KMS-11 (cell line): Measurements from ENCODE around the gene RNF151.

Experiments used
- H2AFZ ChIP-seq: fragments of 200-600 bp; sonication (generic); 2 replicates; pipeline ENCODE4 v1.6.1; 2016; ENCODE audit warnings: antibody characterized with exemption, mixed run types, low read depth
- H3K27ac ChIP-seq: fragments of 200-600 bp; sonication (generic); 2 replicates; pipeline ENCODE4 v1.6.1; 2016; ENCODE audit warnings: mild to moderate bottlenecking, mixed run types
- H3K27me3 ChIP-seq: fragments of 200-600 bp; sonication (generic); 2 replicates; pipeline ENCODE4 v1.6.1; 2017; ENCODE audit warnings: mild to moderate bottlenecking, low read depth, mixed run types, moderate library complexity; ENCODE audit not compliant: insufficient read depth
- H3K36me3 ChIP-seq: fragments of 200-600 bp; sonication (generic); 2 replicates; pipeline ENCODE4 v1.6.1; 2017; ENCODE audit warnings: mild to moderate bottlenecking, mixed run types; ENCODE audit not compliant: insufficient read depth
- H3K4me1 ChIP-seq: fragments of 200-600 bp; sonication (generic); 2 replicates; pipeline ENCODE4 v1.6.1; 2016; ENCODE audit warnings: mild to moderate bottlenecking, low read depth, mixed run types; ENCODE audit not compliant: poor library complexity, severe bottlenecking
- H3K4me2 ChIP-seq: fragments of 200-600 bp; sonication (generic); 2 replicates; pipeline ENCODE4 v1.7.0; 2016; ENCODE audit warnings: mild to moderate bottlenecking, mixed run types
- H3K4me3 ChIP-seq: fragments of 200-600 bp; sonication (generic); IDR thresholded peaks from 2 replicates; pipeline ENCODE4 v1.6.1; 2017; ENCODE audit warnings: low read depth, low read length, mixed read lengths; ENCODE audit not compliant: insufficient read depth
- H3K79me2 ChIP-seq: fragments of 200-600 bp; sonication (generic); 2 replicates; pipeline ENCODE4 v1.6.1; 2016; ENCODE audit warnings: low read depth, mixed run types; ENCODE audit not compliant: insufficient read depth
- H3K9ac ChIP-seq: fragments of 200-600 bp; sonication (generic); 2 replicates; pipeline ENCODE4 v1.6.1; 2016; ENCODE audit warnings: mild to moderate bottlenecking, mixed run types
- H4K20me1 ChIP-seq: fragments of 200-600 bp; sonication (generic); 2 replicates; pipeline ENCODE4 v1.6.1; 2016; ENCODE audit warnings: mild to moderate bottlenecking, mixed run types; ENCODE audit not compliant: insufficient read depth
- TF ChIP-seq, protein P1 (sequence below): fragments of 200-600 bp; sonication (generic); conservative IDR thresholded peaks from 2 replicates; pipeline ENCODE4 v1.6.1; 2017; ENCODE audit warnings: low read depth, mild to moderate bottlenecking, antibody characterized with exemption, low read length, moderate library complexity, mixed read lengths

The RNF151 gene

DNA sequence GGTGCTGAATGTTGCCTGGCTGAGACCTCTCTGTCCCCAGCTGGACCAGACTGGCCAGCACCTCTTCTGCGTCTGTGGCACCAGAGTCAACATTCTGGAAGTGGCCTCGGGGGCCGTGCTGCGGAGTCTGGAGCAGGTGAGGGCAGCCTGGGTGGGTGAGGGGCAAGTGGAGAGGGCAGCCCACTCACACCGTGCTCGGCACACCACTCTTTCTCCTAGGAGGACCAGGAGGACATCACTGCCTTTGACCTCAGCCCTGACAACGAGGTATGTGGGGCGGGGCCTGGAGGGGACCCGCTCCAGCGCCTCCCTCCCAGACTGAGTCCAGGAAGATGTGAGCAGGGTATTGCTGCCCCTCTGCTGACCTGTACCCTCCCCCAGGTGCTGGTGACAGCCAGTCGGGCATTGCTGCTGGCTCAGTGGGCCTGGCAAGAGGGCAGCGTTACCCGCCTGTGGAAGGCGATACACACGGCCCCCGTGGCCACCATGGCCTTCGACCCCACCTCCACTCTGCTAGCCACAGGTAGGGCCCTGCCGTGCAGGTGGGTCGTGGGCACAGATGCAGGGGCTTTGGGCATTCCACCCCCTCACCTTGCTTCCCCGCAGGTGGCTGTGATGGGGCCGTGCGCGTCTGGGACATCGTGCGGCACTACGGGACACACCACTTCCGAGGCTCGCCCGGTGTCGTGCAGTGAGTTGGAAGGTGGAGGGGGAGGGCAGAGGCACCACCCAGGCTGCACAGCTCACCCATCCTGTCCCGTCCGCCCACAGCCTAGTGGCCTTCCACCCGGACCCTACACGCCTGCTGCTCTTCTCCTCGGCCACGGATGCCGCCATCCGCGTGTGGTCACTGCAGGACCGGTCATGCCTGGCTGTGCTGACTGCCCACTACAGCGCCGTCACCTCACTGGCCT is 7.8 kb downstream of the RNF151 start:
- Histone ChIP-seq H3K4me1 (peaks cover 10% of the 10 kb centered on the region), H3K27me3 (no peaks in the 10 kb centered on the region), H2AFZ (no peak overlapping the region), H4K20me1 (no peaks in the 10 kb centered on the region), H3K27ac (no peak overlapping the region), H3K36me3 (no peaks in the 10 kb centered on the region; the same call in 1 of the 2 replicates), H3K9ac (no peak overlapping the region), H3K4me3 (no peak overlapping the region), H3K4me2 (no peak overlapping the region; the same call in 1 of the 2 replicates), H3K79me2 (peaks cover 20% of the 10 kb centered on the region)
- TF ChIP-seq, protein P1, sequence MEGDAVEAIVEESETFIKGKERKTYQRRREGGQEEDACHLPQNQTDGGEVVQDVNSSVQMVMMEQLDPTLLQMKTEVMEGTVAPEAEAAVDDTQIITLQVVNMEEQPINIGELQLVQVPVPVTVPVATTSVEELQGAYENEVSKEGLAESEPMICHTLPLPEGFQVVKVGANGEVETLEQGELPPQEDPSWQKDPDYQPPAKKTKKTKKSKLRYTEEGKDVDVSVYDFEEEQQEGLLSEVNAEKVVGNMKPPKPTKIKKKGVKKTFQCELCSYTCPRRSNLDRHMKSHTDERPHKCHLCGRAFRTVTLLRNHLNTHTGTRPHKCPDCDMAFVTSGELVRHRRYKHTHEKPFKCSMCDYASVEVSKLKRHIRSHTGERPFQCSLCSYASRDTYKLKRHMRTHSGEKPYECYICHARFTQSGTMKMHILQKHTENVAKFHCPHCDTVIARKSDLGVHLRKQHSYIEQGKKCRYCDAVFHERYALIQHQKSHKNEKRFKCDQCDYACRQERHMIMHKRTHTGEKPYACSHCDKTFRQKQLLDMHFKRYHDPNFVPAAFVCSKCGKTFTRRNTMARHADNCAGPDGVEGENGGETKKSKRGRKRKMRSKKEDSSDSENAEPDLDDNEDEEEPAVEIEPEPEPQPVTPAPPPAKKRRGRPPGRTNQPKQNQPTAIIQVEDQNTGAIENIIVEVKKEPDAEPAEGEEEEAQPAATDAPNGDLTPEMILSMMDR: no peak

DNA sequence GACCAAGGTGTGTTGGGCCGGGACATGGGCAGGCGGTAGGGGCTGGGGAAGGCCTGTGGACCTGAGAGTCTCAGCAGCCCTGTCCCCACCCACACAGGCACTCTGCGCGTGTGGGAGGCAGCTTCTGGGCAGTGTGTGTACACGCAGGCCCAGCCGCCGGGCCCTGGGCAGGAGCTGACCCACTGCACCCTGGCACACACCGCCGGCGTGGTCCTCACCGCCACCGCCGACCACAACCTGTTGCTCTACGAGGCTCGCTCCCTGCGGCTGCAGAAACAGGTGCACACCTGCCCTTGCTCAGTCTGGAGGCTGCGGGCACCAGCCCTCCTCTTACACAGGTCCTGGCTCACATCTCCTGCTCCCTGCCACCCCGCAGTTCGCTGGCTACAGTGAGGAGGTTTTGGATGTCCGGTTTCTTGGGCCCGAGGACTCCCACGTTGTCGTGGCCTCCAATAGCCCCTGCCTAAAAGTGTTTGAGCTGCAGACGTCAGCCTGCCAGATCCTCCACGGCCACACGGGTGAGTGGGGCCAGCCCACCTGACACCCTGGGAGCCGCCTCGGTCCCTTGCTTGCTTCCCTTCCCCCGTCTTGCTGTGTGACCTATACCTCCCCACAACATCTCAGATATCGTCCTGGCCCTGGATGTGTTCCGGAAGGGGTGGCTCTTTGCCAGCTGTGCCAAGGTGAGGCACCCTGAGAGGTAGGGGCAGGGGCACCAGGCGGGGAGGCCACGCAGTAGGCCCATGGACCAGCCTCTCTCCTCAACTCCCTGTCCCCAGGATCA is 9.0 kb downstream of the RNF151 start:
- Histone ChIP-seq H3K4me3 (no peak overlapping the region), H3K4me2 (no peak overlapping the region), H3K4me1 (peaks cover 14% of the 10 kb centered on the region), H4K20me1 (no peaks in the 10 kb centered on the region), H2AFZ (no peak overlapping the region), H3K79me2 (peaks cover 20% of the 10 kb centered on the region), H3K9ac (no peak overlapping the region), H3K27ac (no peak overlapping the region), H3K27me3 (no peaks in the 10 kb centered on the region), H3K36me3 (no peaks in the 10 kb centered on the region; the same call in 1 of the 2 replicates)
- TF ChIP-seq, protein P1: no peak

DNA sequence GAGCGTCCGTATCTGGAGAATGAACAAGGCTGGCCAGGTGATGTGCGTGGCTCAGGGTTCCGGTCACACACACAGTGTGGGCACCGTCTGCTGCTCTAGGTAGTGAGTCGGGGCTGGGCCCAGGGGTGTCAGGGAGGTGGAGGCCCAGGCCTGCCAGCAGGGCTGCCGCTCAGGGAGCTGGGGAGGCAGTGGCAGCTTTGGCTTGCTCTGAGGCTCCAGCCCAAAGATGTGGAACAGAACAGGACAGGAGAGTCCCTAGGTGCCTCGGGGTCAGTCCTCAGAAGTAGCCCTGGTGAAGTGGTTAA is 9.5 kb downstream of the RNF151 start:
- peaks cover 19% of the 10 kb centered on the region for H3K4me1 ChIP-seq
- no peak overlapping the region for H3K27ac ChIP-seq
- H3K79me2 ChIP-seq: peaks cover 20% of the 10 kb centered on the region
- no peak overlapping the region for H2AFZ ChIP-seq
- no peaks in the 10 kb centered on the region for H3K27me3 ChIP-seq
- H4K20me1 ChIP-seq: no peaks in the 10 kb centered on the region
- no peaks in the 10 kb centered on the region; the same call in 1 of the 2 replicates for H3K36me3 ChIP-seq
- no peak overlapping the region for H3K9ac ChIP-seq
- no peak overlapping the region for H3K4me2 ChIP-seq
- TF ChIP-seq, protein P1: no peak
- no peak overlapping the region for H3K4me3 ChIP-seq

DNA sequence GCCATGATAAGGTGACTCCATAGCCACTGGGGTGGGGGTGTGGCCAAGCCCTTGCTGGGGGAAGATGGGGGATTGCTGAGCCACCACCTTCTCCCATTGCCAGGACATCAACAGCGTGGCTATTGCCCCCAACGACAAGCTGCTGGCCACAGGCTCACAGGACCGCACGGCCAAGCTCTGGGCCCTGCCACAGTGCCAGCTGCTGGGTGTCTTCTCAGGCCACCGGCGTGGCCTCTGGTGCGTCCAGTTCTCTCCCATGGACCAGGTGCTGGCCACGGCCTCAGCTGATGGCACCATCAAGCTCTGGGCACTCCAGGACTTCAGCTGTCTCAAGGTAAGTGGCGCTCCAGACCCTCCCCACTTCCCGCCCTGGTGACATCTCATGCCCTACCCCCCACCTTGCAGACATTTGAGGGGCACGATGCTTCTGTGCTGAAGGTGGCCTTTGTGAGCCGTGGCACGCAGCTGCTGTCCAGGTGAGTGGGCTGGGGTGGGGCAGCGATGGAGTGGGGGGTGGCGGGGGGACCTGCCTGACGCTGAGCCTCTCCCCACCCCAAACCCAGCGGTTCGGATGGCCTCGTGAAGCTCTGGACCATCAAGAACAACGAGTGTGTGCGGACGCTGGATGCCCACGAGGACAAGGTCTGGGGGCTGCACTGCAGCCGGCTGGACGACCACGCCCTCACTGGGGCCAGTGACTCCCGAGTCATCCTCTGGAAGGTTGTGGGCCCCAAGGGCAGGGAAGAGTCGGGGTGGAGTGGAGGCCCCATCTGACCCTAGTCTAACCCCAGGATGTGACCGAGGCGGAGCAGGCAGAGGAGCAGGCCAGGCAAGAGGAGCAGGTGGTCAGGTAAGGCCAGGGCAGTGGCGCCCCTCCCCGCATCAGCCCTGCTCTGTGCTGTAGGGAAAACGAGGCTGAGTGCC is 10.6 kb downstream of the RNF151 start:
- H3K4me2 ChIP-seq: no peak overlapping the region
- TF ChIP-seq, protein P1: no peak
- H3K36me3 ChIP-seq: no peaks in the 10 kb centered on the region; the same call in 1 of the 2 replicates
- no peak overlapping the region for H3K27ac ChIP-seq
- H3K4me3 ChIP-seq: no peak overlapping the region
- H4K20me1 ChIP-seq: no peaks in the 10 kb centered on the region
- H3K27me3 ChIP-seq: no peaks in the 10 kb centered on the region
- peaks cover 17% of the 10 kb centered on the region for H3K79me2 ChIP-seq
- peaks cover 30% of the 10 kb centered on the region for H3K4me1 ChIP-seq
- H2AFZ ChIP-seq: no peak overlapping the region
- H3K9ac ChIP-seq: no peak overlapping the region
